ENCODE data around the gene ISLR. TPM values are rescaled to one million over a fixed set of nuclear protein-coding genes. Genes with fewer than 3 reads are reported as not detected.

Gene ISLR
- total and polyA plus RNA-seq, 2 of the 8 experiments (the other 6 are each of a cell fraction or from before 2014, with no cell fraction given) = 0.29 to 0.35 TPM

- TF ChIP-seq HDAC6 (IDR thresholded peaks at IDR 0.05; ENCODE audit: low read depth, low read length) = no peak
- TF ChIP-seq NRF1 (IDR thresholded peaks at IDR 0.05; ENCODE audit: low read depth, low read length) = no peak
- TF ChIP-seq RFX5 (IDR thresholded peaks at IDR 0.05; ENCODE audit: borderline replicate concordance, low read depth, low read length) = no peak
- TF ChIP-seq SUZ12 (IDR thresholded peaks at IDR 0.05; ENCODE audit: low read length) = no peak
Observed at GRCh38 chr15:74180881-74181602, 7.5 kb downstream of the ISLR start (continued).

Data from H1 (cell line).